Kidney epithelial cell (primary cell): ENCODE results near the gene UBAC1. TPM values are rescaled to one million over a fixed set of nuclear protein-coding genes. Genes with fewer than 3 reads are reported as not detected.

Experiments used
- DNase-seq: peaks from one replicate; pipeline ENCODE4 v3.0.0-alpha.2; 2010; ENCODE audit warnings: low read depth
- H3K27me3 ChIP-seq: 2 replicates; pipeline ENCODE4 v1.6.0; 2011; ENCODE audit warnings: low read length; ENCODE audit not compliant: control insufficient read depth, insufficient read depth
- H3K36me3 ChIP-seq: 2 replicates; pipeline ENCODE4 v1.5.1; 2011; ENCODE audit warnings: low read length; ENCODE audit not compliant: control insufficient read depth, insufficient read depth
- H3K4me3 ChIP-seq: 2 replicates; pipeline ENCODE4 v1.5.1; 2011; ENCODE audit warnings: low read depth, mild to moderate bottlenecking, control low read depth, low read length
- total RNA-seq: library from RNA; depleted of rRNA; stranded (reverse); fragments of >200 nt; gene quantifications from 2 replicates; pipeline ENCODE4 v1.2.3, GENCODE V29; 2015
- TF ChIP-seq, protein P1 (sequence below): IDR thresholded peaks from 2 replicates; pipeline ENCODE4 v1.5.1; 2011; ENCODE audit warnings: mild to moderate bottlenecking, moderate library complexity, low read length, control low read depth, inconsistent platforms; ENCODE audit not compliant: insufficient read depth, poor library complexity, severe bottlenecking

The UBAC1 gene
- total RNA-seq, 1 donor from 2014 or later: 42.6 TPM

DNA sequence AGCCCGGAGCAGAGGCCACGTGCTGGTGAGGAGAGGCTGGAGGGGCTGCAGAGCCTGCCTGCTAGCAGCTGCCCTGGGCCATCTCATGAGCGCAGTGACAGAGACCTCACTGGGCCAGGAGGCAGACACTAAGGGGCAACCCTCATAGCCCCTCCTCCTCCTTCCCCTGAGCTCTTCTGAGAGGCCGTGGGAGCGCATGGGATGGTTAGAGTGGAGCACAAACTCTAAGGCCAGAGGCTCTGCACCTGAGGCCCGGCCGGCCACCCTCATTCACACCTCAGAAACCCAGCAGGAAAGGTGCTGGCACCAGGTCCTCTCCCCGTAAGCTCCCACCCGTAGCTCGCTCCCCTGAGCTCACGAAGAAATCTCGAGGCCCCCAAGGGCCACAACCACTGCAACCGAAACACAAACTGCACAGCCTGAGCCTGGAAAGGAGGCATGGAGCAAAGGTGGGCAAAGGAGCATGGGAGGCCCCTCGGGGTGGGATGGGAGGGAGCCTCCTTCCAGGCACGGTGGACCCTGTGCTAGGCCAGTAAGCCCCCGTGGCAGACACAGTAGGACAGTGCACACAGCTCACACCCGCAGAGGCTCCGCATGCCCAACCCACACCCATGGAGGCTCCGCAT, 71.5 kb downstream of the UBAC1 start:
- Histone ChIP-seq H3K4me3 (no peak overlapping the region), H3K36me3 (no peaks in the 10 kb centered on the region), H3K27me3 (no peaks in the 10 kb centered on the region)
- TF ChIP-seq, protein P1, sequence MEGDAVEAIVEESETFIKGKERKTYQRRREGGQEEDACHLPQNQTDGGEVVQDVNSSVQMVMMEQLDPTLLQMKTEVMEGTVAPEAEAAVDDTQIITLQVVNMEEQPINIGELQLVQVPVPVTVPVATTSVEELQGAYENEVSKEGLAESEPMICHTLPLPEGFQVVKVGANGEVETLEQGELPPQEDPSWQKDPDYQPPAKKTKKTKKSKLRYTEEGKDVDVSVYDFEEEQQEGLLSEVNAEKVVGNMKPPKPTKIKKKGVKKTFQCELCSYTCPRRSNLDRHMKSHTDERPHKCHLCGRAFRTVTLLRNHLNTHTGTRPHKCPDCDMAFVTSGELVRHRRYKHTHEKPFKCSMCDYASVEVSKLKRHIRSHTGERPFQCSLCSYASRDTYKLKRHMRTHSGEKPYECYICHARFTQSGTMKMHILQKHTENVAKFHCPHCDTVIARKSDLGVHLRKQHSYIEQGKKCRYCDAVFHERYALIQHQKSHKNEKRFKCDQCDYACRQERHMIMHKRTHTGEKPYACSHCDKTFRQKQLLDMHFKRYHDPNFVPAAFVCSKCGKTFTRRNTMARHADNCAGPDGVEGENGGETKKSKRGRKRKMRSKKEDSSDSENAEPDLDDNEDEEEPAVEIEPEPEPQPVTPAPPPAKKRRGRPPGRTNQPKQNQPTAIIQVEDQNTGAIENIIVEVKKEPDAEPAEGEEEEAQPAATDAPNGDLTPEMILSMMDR: no peak
- no peak for DNase-seq

DNA sequence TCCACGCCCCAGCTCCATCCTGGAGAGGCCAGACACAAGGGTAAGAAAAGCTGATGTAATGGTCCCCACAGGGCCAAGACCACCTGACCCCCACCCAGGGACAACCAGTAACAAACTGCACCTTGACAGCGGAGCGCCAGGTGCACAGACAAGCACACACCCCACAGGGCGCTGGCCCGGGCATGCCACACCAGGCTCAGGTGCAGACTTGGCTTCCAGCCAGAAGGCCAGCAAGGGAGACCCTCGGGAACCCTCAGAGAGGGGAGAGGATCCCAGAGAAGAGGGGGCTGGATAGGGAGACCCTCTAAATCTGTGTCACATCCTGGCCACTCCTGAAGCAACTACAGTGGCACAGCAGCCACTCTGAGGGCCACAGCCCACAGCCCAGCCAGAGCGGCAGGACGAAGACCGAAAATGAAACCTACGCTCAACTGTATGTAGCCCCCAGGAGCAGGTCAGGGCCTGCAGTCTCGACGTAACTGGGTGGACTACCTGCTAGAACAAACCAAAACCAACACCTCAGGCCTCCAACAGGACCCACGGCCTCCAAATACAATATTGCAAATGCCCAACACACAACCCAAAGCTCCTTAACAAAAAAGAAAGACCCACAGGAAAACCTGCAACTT, 72.3 kb downstream of the UBAC1 start:
- TF ChIP-seq, protein P1: no peak
- no peaks in the 10 kb centered on the region for H3K27me3 ChIP-seq
- H3K36me3 ChIP-seq: no peaks in the 10 kb centered on the region
- no peak overlapping the region for H3K4me3 ChIP-seq
- no peak for DNase-seq

DNA sequence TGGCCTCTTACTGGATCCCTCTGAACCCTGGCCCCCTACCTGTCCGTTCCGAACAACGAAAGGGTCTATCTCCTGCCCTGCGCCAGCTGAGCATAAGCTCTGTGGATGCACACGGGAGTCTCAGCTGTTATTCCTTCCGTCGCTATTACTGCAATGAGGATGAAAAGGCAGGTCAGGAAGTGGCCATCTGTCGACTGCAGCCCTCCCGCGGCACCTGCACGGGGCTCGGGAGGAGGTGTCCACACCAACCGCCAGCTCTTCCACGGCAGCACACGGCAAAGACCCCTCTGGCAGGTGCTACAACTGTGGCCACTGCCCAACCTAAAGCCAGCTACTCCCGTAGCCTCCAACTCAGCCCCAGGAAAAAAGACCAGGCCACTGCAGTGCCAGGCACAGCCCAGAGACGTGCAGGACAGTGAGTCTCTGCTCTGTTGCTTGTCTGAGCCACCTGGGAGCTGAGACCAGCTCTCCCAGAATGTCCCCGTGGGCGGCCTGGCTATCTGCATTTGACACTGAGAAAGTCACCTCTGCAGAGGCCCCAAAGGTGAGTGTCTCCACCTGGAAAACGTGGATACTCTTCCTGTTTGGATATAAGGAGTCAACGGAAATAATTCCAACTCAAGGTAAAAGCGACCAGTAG, 72.9 kb downstream of the UBAC1 start:
- H3K4me3 ChIP-seq: no peak overlapping the region
- TF ChIP-seq, protein P1: no peak
- no peak for DNase-seq

DNA sequence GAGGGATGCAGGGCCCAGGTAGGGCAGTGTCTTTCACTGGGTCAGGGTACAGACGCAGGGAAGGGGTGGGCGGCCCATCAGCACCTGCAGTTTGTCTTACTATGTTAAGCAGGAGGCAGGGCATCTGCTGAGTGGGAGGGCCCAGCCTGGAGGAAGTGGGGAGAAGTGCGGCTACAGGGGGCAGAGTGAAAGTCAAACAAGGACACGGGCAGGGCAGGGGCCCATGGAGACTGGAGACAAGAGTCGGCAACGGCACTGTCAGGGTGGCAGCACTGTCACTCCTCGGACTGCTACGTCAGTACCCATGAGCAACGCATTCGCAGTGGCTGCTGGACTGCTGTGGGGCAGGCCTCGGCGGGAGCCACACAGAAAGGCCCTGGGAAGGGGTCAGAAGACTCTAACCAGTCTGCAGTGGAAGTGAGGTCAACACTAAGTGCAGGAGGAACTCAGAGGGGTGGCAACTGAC, 73.6 kb downstream of the UBAC1 start:
- TF ChIP-seq, protein P1: no peak
- Histone ChIP-seq H3K27me3 (no peaks in the 10 kb centered on the region), H3K36me3 (no peaks in the 10 kb centered on the region), H3K4me3 (no peak overlapping the region)
- no peak for DNase-seq

More for the DNA sequence above, 72.9 kb downstream of the UBAC1 start:
- Histone ChIP-seq H3K27me3 (no peaks in the 10 kb centered on the region), H3K36me3 (no peaks in the 10 kb centered on the region)

DNA sequence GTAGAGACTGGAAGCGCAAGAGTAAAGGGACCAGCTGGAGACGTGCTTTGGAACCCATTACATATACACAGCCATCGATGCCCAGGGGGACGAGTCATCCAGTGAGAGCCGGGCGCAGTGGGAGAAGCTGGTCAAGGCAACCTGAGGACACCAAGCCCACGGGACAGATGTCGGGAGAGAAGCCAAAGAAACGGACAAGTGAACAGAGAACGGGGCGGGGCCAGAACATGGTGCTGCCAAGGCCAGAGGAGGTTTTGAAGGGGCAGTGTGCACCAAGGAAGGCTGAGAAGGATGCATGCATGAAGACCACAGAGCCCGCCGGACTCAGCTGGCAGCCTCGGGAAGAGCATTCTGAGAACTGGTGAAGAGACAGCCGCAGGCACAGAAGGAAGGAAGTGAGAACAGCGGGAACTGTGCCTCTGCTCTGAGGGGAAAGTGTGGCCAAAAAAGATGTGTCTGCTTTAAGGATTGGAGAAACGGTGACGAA, 74.1 kb downstream of the UBAC1 start:
- H3K36me3 ChIP-seq: no peaks in the 10 kb centered on the region
- H3K27me3 ChIP-seq: no peaks in the 10 kb centered on the region
- no peak overlapping the region for H3K4me3 ChIP-seq
- no peak for DNase-seq
- TF ChIP-seq, protein P1: no peak
